PC-9 (cell line): ENCODE results near the gene CEP112. TPM values are rescaled to one million over a fixed set of nuclear protein-coding genes. Genes with fewer than 3 reads are reported as not detected.
"Not testable (repeated sequence)": the region's sequence is repeated elsewhere in the genome, so short reads cannot be mapped to it uniquely, and the experiment has no call there.

Experiments
- BruUV-seq: library from RNA; stranded (reverse); fragments of 400-500 nt; replicated peaks from 2 replicates; lab custom pipeline; 2021; lab: Mats Ljungman, UMichigan
- CTCF ChIA-PET: fragments of 300-600 bp; sonication (Branson Sonifier 250); formaldehyde crosslinking; loops from one replicate; lab custom pipeline; 2022; ENCODE audit warnings: antibody characterized with exemption; lab: Charles Lee
- POLR2A ChIA-PET: fragments of 300-600 bp; sonication (Branson Sonifier 250); formaldehyde crosslinking; loops from one replicate; lab custom pipeline; 2022; ENCODE audit warnings: antibody characterized with exemption; ENCODE audit not compliant: unreplicated experiment; lab: Charles Lee
- DNase-seq, 2 experiments: peaks; one replicate each; pipeline versions ENCODE4 v3.0.0 to v3.0.0-alpha.2; 2015 to 2022; ENCODE audit warnings: mixed read lengths in 1 of 2
- H2AFZ ChIP-seq: fragments of 200-600 bp; sonication (generic); 2 replicates; pipeline ENCODE4 v1.8.1; 2017; ENCODE audit warnings: antibody characterized with exemption
- H3F3A ChIP-seq: fragments of 200-600 bp; sonication (generic); 2 replicates; pipeline ENCODE4 v1.8.1; 2017; ENCODE audit warnings: antibody characterized with exemption, mild to moderate bottlenecking, low read depth; ENCODE audit not compliant: insufficient read depth
- H3K27ac ChIP-seq: fragments of 200-600 bp; sonication (generic); 2 replicates; pipeline ENCODE4 v1.6.1; 2016; ENCODE audit warnings: mixed run types
- H3K27me3 ChIP-seq: fragments of 200-600 bp; sonication (generic); 2 replicates; pipeline ENCODE4 v1.6.1; 2016; ENCODE audit warnings: low read depth, mixed run types; ENCODE audit not compliant: insufficient read depth
- H3K36me3 ChIP-seq: fragments of 200-600 bp; sonication (generic); 2 replicates; pipeline ENCODE4 v1.6.1; 2016; ENCODE audit warnings: low read depth, mixed run types
- H3K4me1 ChIP-seq: fragments of 200-600 bp; sonication (generic); replicated peaks from 2 replicates; pipeline ENCODE4 v1.6.1; 2016; ENCODE audit warnings: mixed run types; ENCODE audit not compliant: insufficient read depth
- H3K4me2 ChIP-seq: fragments of 200-600 bp; sonication (generic); 2 replicates; pipeline ENCODE4 v1.6.1; 2017; ENCODE audit warnings: mixed run types
- H3K4me3 ChIP-seq: fragments of 200-600 bp; sonication (generic); 2 replicates; pipeline ENCODE4 v1.6.1; 2016; ENCODE audit warnings: mixed run types
- H3K79me2 ChIP-seq: fragments of 200-600 bp; sonication (generic); 2 replicates; pipeline ENCODE4 v1.6.1; 2017; ENCODE audit warnings: low read depth, mixed run types
- H3K9me2 ChIP-seq: fragments of 200-600 bp; sonication (generic); 2 replicates; pipeline ENCODE4 v1.8.1; 2017; ENCODE audit warnings: mild to moderate bottlenecking; ENCODE audit not compliant: insufficient read depth
- H3K9me3 ChIP-seq: fragments of 200-600 bp; sonication (generic); 2 replicates; pipeline ENCODE4 v1.8.1; 2016; ENCODE audit warnings: low read depth; ENCODE audit not compliant: insufficient read depth
- H4K20me1 ChIP-seq: fragments of 200-600 bp; sonication (generic); 2 replicates; pipeline ENCODE4 v1.8.1; 2017; ENCODE audit not compliant: insufficient read depth
- CTCF ChIP-seq: fragments of 200-600 bp; sonication (generic); conservative IDR thresholded peaks from 2 replicates; pipeline ENCODE4 v1.6.1; 2017; ENCODE audit warnings: mixed run types, antibody characterized with exemption, mild to moderate bottlenecking, moderate library complexity
- EZH2 ChIP-seq: fragments of 200-600 bp; sonication (generic); IDR thresholded peaks from 2 replicates; pipeline ENCODE4 v1.8.0; 2017; ENCODE audit warnings: antibody characterized with exemption, low read depth
- intact Hi-C: fragments of 100-400 bp; cut with micrococcal nuclease; formaldehyde crosslinking; loops from one replicate; pipeline ENCODE4 v1.10.0; 2022; ENCODE audit not compliant: unreplicated experiment
- total RNA-seq: library from RNA; stranded (reverse); gene quantifications from 2 replicates; pipeline ENCODE4 v1.2.3, GENCODE V29; 2021

Gene CEP112
- total RNA-seq, 1 experiment from 2014 or later = 4.3 TPM

- Histone ChIP-seq H3K4me2 (no peak overlapping the region), H3K36me3 (no peaks in the 10 kb centered on the region), H3K27ac (no peak overlapping the region), H4K20me1 (no peaks in the 10 kb centered on the region), H3K4me3 (no peak overlapping the region), H2AFZ (no peak overlapping the region), H3K79me2 (no peaks in the 10 kb centered on the region), H3K4me1 (no peaks in the 10 kb centered on the region), H3K27me3 (no peaks in the 10 kb centered on the region), H3F3A (no peaks in the 10 kb centered on the region), H3K9me3 (no peaks in the 10 kb centered on the region), H3K9me2 (no peaks in the 10 kb centered on the region)
- intact Hi-C loops = no loop called here
- ChIA-PET POLR2A (no interaction called here), CTCF (no interaction called here)
- TF ChIP-seq CTCF (no peak), EZH2 (no peak)
- DNase-seq = no peak
- no TSS peak for BruUV-seq
Measured at GRCh38 chr17:65830356-65830755, 361.6 kb downstream of the CEP112 start.

GRCh38 chr17:65826577-65826976, 365.4 kb downstream of the CEP112 start:
- POLR2A ChIA-PET, H3K4me3 ChIP-seq, H4K20me1 ChIP-seq, H3F3A ChIP-seq, H3K27me3 ChIP-seq, H3K36me3 ChIP-seq, H3K9me3 ChIP-seq, CTCF ChIA-PET, H3K4me2 ChIP-seq, H3K27ac ChIP-seq, BruUV-seq, intact Hi-C loops, H3K4me1 ChIP-seq, H2AFZ ChIP-seq, H3K79me2 ChIP-seq, H3K9me2 ChIP-seq, DNase-seq: not testable (repeated sequence)

GRCh38 chr17:65824901-65825300, 367.0 kb downstream of the CEP112 start:
- ChIA-PET POLR2A (no interaction called here), CTCF (no interaction called here)
- TF ChIP-seq EZH2 = no peak
- TF ChIP-seq CTCF = no peak
- Histone ChIP-seq H3K4me1 (no peaks in the 10 kb centered on the region), H3K27me3 (no peaks in the 10 kb centered on the region), H2AFZ (no peak overlapping the region), H3K9me3 (no peaks in the 10 kb centered on the region), H3K4me3 (no peak overlapping the region), H4K20me1 (no peaks in the 10 kb centered on the region), H3F3A (no peaks in the 10 kb centered on the region), H3K27ac (no peak overlapping the region), H3K79me2 (no peaks in the 10 kb centered on the region), H3K36me3 (no peaks in the 10 kb centered on the region), H3K9me2 (no peaks in the 10 kb centered on the region), H3K4me2 (no peak overlapping the region)
- no peak for DNase-seq
- no TSS peak for BruUV-seq
- intact Hi-C loops = no loop called here

- Histone ChIP-seq H3K4me1 (no peaks in the 10 kb centered on the region), H3K9me3 (no peaks in the 10 kb centered on the region), H3K27ac (no peak overlapping the region), H3K9me2 (no peaks in the 10 kb centered on the region), H3F3A (0 out of 2 replicates have a peak, but pooled peaks cover 2% of the 10 kb centered on the region), H3K4me3 (no peak overlapping the region), H2AFZ (no peak overlapping the region), H3K79me2 (no peaks in the 10 kb centered on the region), H3K36me3 (no peaks in the 10 kb centered on the region), H3K27me3 (no peaks in the 10 kb centered on the region), H4K20me1 (no peaks in the 10 kb centered on the region; the same call in 1 of the 2 replicates), H3K4me2 (no peak overlapping the region)
- DNase-seq = no peak
- no peak for TF ChIP-seq EZH2
- no peak for TF ChIP-seq CTCF
- intact Hi-C loops = no loop called here
- no TSS peak for BruUV-seq
- POLR2A ChIA-PET = no interaction called here
- CTCF ChIA-PET = no interaction called here
Measured at GRCh38 chr17:65823713-65824112, 368.2 kb downstream of the CEP112 start.
